HepG2 (cell line): ENCODE data around the gene STPG4. TPM values are rescaled to one million over a fixed set of nuclear protein-coding genes. Genes with fewer than 3 reads are reported as not detected.
A peak's percentile ranks its signal among the peaks of the same experiment; 100 is the strongest.

ENCODE experiments used
- CSRNP2 ChIP-seq: sonication (generic); formaldehyde crosslinking; conservative IDR thresholded peaks from 2 replicates; pipeline ENCODE4 v1.8.0; 2022; ENCODE audit warnings: low read depth, missing genetic modification reagents
- HNF1A ChIP-seq, 2 experiments: sonication (generic) in 1 of 2; formaldehyde crosslinking in 1 of 2; IDR thresholded peaks; 2 replicates each; pipeline versions ENCODE4 v1.4.0 to v1.6.1; 2016 to 2020; ENCODE audit warnings: borderline replicate concordance in 1 of 2, low read depth in 1 of 2, mild to moderate bottlenecking in 1 of 2, missing genetic modification reagents in 1 of 2
- NONO ChIP-seq, 2 experiments: fragments of 450-650 bp in 1 of 2; sonication (generic) in 1 of 2; formaldehyde crosslinking in 1 of 2; IDR thresholded peaks in 1 of 2; conservative IDR thresholded peaks in 1 of 2; 2 replicates each; pipeline versions ENCODE4 v1.6.1 to v1.8.0; 2017 to 2022; ENCODE audit warnings: mild to moderate bottlenecking in 1 of 2, missing genetic modification reagents in 1 of 2, moderate library complexity in 1 of 2
- PAX8 ChIP-seq: sonication (generic); formaldehyde crosslinking; IDR thresholded peaks from 2 replicates; pipeline ENCODE4 v1.8.0; 2022; ENCODE audit warnings: mild to moderate bottlenecking, missing genetic modification reagents, borderline replicate concordance
- POLR2AphosphoS2 ChIP-seq: IDR thresholded peaks from 2 replicates; pipeline ENCODE4 v1.6.1; 2011; ENCODE audit warnings: low read depth, low read length, improper control_type of control experiment
- POLR2G ChIP-seq: fragments of 200-400 bp; formaldehyde crosslinking; IDR thresholded peaks from 2 replicates; pipeline ENCODE4 v1.6.1; 2018; ENCODE audit warnings: mild to moderate bottlenecking, low read depth, low read length, moderate library complexity
- PRDM10 ChIP-seq: sonication (generic); formaldehyde crosslinking; IDR thresholded peaks from 2 replicates; pipeline ENCODE4 v1.4.0; 2020; ENCODE audit warnings: low read depth, missing genetic modification reagents
- SAFB2 ChIP-seq: sonication (generic); formaldehyde crosslinking; IDR thresholded peaks from 2 replicates; pipeline ENCODE4 v1.5.1; 2020; ENCODE audit warnings: missing genetic modification reagents, low read depth, mild to moderate bottlenecking, borderline replicate concordance
- SP1 ChIP-seq, 2 experiments: fragments of 450-650 bp in 1 of 2; sonication (generic) in 1 of 2; formaldehyde crosslinking in 1 of 2; IDR thresholded peaks; 2 replicates each; pipeline versions ENCODE4 v1.4.0 to v1.6.1; 2016 to 2020; ENCODE audit warnings: missing genetic modification reagents in 1 of 2
- ZNF256 ChIP-seq: sonication (generic); formaldehyde crosslinking; conservative IDR thresholded peaks from 2 replicates; pipeline ENCODE4 v1.4.0; 2020; ENCODE audit warnings: missing genetic modification reagents
- ZNF710 ChIP-seq: sonication (generic); formaldehyde crosslinking; IDR thresholded peaks from 2 replicates; pipeline ENCODE4 v1.5.0; 2020; ENCODE audit warnings: mild to moderate bottlenecking, missing genetic modification reagents, borderline replicate concordance
- ZNF75D ChIP-seq: sonication (generic); formaldehyde crosslinking; IDR thresholded peaks from 2 replicates; pipeline ENCODE4 v1.8.1; 2023; ENCODE audit warnings: missing genetic modification reagents, mild to moderate bottlenecking, borderline replicate concordance
- ZNF800 ChIP-seq: sonication (generic); formaldehyde crosslinking; IDR thresholded peaks from 2 replicates; pipeline ENCODE4 v1.4.0; 2020; ENCODE audit warnings: missing genetic modification reagents
- polyA plus RNA-seq, 8 experiments: library from polyadenylated mRNA; depleted of rRNA in 3 of 8; stranded (reverse) in 7 of 8; unstranded in 1 of 8; fragments of >200 nt; fragmentation: Illumina TruSeq in 4 of 8; extraction: Trizol in 4 of 8; gene quantifications; 2 replicates each; pipeline versions ENCODE4 v1.2.1 to v1.2.3, GENCODE V29; 2011 to 2016; ENCODE audit warnings: low read depth in 4 of 8, missing spikeins in 1 of 8, mixed read lengths in 1 of 8; ENCODE audit not compliant: insufficient read depth in 1 of 8
- total RNA-seq, 5 experiments: library from RNA; depleted of rRNA; stranded (reverse); fragments of >200 nt; fragmentation: Illumina TruSeq; extraction: Trizol; gene quantifications; 2 replicates each; pipeline ENCODE4 v1.2.3, GENCODE V29; 2016; ENCODE audit warnings: low read depth in 1 of 5

STPG4 gene
- total and polyA plus RNA-seq, 2 of the 13 experiments (the other 11 are each of a cell fraction or from before 2014, with no cell fraction given) = 0.11 to 0.15 TPM

GRCh38 chr2:47069628-47070154 lies 85.4 kb downstream of the STPG4 start (continued):
- TF ChIP-seq NONO (IDR thresholded peaks at IDR 0.05) (no peak), NONO (CRISPR knock-in tag; conservative IDR thresholded peaks at IDR 0.05) (no peak), POLR2AphosphoS2 (no peak), ZNF800 (CRISPR knock-in tag) (no peak), CSRNP2 (CRISPR knock-in tag) (no peak), ZNF75D (CRISPR knock-in tag) (no peak), ZNF256 (no peak), ZNF710 (no peak), PRDM10 (no peak), POLR2G (no peak), SAFB2 (CRISPR knock-in tag) (0 out of 2 replicates have a peak, but pooled peaks have one; percentile 25), HNF1A (IDR thresholded peaks at IDR 0.05; ENCODE audit: low read depth) (no peak), HNF1A (CRISPR knock-in tag; IDR thresholded peaks at IDR 0.05; ENCODE audit: borderline replicate concordance) (no peak; the same call in 1 of the 2 replicates), SP1 (IDR thresholded peaks at IDR 0.05) (no peak), SP1 (CRISPR knock-in tag; IDR thresholded peaks at IDR 0.05) (no peak), PAX8 (0 out of 2 replicates have a peak, but pooled peaks have one; percentile 21)
